Stimulated activated CD8-positive, alpha-beta memory T cell treated with anti-CD3 and anti-CD28 coated beads, Interleukin-12 subunit alpha, Interleukin-12 subunit beta, amount 100 ng/mL, for 1 hour (primary cell): Measurements from ENCODE around the gene LHPP.
"Not testable (repeated sequence)": the region's sequence is repeated elsewhere in the genome, so short reads cannot be mapped to it uniquely, and the experiment has no call there.

Source experiments
- DNase-seq: peaks from one replicate; pipeline ENCODE4 v3.0.0-alpha.2; 2020; ENCODE audit warnings: low read depth

LHPP gene

DNA sequence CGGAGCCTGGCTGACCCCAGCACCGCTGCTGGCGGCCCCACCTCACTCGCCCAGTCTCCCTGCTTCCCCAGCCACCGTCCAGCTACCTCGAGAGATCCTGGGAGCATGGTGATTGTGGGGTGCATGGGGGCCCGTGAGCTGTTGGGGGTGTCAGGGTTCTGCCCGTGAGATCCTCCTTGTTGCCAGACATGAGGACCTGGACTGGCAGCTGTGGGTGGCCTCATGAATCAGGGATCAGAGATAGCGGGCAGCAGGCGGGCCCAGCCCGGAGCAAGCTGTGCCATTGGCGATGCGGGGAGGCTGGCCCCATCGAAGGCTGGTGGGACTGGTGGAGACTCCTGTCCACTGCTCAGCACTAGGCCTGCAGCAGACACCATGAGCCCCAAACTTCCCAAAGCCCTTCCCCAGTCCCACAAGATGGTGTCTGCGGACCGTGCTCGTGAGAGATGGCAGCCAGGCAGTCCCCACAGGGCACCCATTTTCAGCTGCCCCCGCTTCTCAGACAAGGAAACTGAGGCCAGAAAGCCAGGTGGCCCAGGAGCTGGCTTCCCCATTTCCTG is 75.6 kb downstream of the LHPP start:
- no peak for DNase-seq

DNA sequence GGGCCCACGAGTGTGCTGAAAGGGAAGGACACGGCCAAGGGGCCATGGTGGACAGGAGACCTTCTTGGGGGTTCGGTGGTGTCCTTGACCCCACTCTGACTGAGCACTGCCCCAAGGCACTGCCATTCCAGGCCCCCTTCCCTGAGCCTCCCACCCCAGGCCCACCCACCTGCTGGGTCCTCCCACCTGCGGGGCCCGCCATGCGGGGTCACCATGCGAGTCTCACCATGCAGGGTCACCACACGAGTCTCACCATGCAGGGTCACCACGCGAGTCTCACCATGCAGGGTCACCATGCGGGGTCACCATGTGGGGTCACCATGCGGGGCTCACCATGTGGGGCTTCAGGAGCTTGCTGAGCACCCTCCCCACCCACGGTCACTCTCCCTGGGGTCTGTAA is 76.3 kb downstream of the LHPP start:
- DNase-seq, result no peak

DNA sequence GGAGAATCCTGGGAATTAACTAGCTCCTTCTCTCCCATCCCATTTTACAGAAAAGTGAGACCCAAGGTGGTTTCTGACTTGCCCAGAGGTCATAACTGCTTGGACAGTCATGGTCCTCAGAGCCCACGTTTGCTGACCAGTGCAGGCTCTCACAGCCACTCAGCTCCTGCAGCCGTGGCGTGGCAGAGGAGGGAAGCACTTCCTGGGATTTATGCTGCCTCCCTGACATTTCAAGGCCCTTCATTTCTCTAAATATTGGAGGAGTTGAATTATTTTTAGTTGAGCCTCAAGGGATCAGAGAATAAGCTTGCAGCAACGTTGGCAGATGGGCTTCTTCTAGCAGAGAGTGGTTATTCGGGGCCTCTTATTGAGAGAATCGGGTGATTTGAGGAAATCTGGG is 77.1 kb downstream of the LHPP start:
- no peak for DNase-seq

DNA sequence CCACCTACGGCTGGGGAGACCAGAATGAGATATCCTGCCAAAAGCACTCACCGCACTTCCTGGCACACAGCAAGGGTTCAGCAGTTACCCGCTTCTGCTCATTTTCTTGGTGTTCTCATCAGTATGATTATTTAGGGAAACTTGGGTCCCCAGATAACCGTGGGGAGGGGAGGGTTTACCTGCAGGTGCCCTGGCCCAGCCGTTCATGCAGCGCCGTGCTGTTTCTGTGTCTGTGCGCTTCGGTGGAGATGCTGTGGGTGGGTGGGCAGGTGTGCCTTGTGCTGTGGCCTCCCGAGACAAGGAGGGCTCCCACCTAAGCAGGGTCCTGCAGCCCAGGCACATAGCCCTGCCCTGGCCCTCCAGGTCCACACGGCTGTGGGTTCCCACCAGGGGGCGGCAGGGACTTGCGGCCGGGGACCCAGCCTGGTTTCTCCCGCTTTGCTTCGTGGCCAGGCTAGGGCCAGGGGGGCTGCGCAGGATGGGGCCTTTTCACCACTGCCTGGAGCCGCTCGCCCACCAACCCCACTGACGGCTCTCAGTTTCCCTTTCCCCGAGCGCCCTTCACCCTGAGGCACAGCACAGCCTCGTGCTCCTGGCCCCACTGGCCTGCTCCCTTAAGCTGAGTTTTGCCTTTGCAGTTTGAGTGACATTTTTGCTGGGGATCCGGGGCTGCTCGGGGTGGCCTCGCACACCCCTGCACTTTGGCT is 78.5 kb downstream of the LHPP start:
- peak; percentile 50 for DNase-seq

DNA sequence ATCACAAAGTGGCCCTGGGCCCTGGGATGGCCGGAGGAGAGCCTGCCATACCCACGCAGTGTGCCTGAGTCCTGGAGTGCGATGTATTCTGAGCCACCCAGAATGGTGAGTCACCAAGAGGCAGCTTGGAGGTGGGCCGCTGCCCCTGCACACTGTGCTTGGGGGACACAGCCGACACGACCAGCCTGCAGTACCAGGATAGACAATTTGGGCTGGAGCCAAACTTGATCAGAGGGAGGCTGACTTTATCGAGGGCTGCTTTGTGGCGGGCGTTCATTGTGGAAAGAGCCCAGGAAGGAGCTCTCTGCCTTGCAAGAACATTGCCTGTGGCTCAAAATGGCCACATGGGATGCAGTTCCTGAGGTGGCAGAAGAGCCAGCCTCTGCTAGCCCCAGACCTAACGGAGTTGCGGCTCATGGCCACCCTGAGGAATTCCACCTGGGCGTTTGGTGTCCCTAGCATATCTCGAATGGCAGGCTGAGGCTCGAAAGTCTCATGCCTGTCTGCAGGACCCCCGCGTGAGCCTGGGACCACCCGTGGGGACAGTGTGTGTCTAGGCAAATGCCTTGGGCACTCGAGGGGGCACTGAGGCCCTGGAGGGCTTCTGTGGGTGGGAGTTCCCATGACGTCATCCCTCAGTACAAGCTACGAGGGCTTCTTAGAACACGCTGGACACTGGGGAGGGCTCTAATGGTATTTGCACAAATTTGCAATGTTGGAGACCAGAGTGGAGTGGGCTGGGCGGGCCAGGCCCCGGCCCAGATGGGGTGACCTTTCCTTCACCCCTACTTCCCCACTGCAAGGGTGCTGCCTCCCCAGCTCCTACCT is 79.7 kb downstream of the LHPP start:
- no peak for DNase-seq

DNA sequence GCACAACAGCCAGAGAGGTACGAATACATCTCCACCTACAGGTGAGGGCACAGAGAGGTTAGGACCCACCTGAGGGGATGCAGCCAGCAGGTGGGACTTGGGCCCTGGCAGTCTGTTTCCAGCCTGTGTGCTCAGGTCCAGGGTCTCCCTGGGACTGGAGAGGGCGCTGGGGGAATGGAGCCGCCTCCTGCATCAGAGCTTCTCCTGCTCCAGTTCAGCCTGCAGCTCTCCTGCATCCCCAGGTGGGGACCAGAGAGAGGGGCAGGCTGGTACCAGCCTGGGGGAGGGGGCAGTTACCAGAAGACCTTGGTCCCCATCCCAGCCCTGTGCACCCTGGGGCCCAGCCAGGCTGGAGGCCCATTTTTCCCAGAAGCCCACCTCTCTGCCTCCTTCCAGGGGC is 80.7 kb downstream of the LHPP start:
- DNase-seq, result no peak

DNA sequence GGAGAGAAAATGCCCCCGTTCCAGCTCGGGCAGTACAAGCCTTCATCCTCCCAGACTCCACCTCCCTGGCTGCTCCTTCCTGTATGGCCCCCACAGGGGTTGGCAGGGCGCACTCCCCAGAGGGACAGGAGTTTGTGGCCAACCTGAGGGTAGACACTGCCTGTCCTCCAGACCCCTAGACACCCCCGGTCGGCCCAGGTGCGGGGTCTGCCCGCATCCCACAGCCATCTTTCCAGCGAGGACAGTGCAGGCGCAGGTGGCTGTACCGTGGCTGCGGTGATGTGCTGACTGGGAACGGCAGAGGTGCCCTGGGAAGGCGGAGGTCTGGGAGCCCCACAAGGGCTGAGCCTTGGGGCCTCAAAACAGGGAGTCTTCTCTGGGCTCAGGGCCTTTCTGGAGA is 81.5 kb downstream of the LHPP start:
- no peak for DNase-seq

DNA sequence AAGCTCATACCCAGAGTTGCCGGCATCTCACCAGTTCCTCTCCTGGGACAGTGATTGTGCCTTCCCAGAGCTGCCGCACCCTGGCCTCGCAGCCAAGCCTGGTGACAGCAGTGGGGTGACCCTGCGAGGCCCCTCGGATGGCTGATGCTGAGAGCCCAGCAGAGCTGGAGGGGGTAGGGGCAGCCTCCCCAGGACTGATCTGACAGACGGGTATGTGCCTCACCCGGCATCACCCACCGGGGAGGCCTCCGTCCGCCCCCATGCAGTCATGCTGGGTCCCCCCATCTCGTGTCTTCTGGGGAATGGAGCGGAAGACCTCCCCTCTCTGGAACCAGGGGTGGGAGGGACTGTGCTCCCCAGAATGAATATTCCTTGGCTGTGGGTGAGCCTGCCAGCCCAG is 82.3 kb downstream of the LHPP start:
- DNase-seq, result no peak

DNA sequence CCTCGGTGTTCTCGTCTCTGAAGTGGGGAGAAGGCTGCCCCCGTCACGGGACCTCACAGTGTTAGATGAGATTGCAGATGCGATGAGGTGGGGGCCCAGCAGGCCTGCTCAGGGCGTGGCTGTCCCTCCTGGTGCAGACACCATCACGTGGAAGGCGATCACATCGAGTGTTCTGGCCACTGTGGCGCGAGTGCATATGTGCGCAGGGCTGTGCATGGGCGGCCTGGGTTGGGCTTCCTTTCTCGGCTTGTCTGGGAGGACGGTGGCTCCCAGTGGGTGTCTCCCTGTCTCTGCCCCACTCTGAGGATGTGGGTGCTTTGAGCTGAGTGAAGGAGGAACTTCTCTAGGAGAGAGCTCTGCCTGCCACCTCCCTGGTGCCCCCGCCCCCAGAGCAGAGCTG is 83.1 kb downstream of the LHPP start:
- no peak for DNase-seq

DNA sequence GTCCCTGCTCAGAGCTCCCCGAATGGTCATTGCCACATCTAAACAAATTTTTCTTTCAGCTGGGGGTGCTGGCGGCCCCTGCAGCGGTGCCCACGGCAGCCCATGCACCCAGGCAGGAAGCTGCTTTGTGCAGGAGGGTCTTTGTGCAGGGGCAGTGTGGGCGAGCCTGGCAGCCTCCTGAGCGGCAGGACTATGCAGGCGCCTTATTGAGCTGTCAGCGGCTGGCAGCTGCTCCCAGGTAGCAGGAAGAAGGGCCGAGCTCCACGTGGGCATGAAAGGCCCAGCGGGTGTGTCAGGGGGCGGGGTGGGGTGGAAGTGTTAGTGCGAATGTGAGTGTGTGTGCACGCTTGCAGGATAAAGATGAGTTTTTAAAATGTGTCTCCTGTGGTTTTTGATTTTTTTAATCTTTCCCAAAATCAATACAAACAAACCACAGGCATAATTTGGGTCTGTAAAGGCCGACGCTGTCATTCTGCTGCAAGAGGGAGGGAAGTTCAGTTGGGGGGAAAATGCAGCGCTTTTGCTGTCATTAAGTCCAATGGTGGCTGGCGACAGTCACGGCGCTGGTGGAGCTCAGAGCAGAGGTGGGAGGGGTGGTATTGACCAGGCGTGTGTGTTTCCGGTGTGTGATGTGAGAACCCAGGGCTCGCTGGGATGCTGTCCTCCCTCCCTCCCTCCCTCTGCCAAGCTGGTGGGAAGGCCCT is 83.9 kb downstream of the LHPP start:
- no peak for DNase-seq

DNA sequence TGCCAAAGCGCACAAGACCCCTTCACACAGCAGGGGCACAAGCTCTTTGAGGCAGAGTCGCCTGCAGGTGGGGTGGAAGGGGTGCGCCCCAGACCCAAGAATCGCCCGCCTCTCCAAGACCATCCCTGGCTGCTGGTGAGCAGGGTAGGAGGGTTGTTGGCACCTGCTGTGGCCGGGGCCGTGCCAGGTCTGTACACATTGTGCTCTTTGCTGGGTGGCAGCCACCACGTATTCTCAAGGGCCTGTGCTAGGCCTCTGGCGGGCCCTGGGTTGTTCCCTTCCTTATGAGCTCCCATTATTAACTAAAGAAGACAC is 84.4 kb downstream of the LHPP start:
- DNase-seq, result no peak

DNA sequence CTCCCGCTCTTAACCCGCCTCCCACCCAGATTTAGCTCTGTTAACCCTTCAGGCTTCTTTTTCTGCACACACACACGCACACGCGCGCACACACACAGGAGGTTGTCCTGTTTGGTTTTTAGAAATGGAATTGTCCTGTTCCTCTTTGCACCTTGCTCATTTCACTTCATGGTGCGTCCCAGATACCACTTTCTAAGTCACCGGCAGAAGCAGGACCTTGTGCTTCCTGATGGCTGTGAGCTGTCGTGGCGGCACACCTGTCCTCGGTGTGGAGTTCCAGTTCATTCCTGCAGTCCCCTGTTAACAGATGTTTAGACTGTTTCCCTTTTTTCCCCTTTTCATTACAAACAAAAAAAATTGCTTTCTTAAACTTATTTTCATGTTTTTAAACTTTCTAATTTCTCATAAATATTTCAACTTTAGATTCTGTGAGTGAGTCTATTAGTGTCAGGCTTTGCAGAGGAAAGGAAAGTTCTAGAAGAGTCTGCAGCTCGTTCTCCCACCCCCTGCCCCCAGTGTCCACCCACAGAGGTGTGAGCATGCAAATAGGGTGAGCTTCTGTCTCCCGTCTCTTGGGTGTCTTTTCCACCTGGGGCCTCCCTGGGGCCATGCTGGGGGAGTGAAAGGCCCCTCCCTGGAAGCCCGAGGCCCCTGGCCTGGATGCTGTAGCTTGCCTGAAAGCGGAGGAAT is 85.5 kb downstream of the LHPP start:
- no peak for DNase-seq

DNA sequence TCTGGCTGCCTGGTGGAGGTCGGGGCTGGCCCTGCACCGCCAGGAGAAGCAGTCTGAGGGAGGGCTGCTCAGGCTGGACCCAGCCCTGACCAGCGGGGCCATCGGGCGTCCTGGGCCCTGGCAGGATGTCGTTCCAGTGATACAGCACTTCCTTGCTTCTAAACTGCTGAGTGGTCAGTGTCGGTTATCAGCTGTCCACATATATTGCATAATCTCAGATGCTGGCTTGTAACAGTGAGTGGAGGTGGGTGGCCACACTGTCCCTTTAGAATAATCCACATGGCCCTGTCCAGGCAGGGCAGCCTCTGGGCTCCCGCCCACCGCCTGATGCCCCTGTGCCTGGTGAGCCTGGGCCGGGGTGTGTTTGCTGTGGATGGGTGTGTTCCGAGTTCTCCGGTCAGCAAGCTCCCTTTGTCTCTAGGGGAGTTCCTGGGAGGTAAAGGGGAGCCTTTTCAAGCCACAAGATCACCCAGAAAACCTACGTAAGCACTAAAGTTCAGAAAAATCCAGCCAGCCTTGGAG is 86.1 kb downstream of the LHPP start:
- no peak for DNase-seq

DNA sequence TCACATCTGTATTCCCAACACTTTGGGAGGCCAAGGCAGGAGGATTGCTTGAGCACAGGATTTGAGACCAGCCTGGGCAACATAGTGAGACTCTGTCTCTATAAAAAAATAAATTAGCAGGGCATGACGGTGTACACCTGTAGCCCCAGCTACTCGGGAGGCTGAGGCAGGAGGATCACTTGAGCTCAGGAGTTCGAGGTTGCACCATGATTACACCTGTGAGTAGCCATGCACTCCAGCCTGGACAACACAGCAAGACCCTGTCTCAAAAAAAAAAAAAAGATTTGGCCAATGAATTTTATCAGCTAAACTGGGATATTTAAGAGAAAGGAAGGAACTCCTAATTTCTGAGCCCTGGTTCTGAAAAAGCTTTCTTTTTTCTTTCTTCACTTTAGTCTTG is 87.5 kb downstream of the LHPP start:
- not testable (repeated sequence) for DNase-seq

DNA sequence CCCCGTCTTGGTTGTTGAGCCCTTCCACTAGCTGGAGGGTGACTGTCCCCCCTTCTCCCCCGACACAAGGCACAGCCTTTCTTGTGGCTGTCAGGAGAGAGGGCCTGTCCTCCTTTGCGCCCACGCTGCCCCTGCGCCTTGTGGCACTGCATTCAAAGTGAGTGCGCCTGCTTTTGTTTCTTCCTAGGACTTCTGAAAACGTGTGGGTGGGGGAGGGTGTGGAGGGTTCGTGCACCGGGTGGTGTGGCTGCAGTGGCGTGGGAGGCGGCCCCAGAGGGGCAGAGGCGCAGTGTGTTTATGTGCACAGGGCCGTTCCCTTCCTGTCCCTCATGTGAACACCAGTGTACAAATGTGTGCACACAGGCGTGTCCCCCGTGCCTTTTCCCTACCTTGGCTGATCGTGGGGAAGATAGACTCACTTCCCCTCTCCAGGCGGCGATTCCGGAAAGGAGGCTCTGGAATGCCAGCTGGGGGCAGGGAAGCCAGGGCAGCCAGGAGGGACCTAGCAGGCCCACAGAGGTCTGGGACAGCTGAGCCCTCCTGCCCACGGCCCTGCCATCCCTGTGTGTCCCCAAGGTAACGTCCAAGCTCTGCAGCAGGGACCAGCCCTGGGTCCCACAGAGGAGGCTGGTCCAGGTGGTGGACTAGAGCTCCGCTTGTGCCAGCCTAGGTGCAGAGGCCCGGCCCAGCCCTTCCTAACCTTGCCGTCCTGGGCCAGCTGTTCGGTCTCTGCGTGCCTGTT is 88.8 kb downstream of the LHPP start:
- no peak for DNase-seq

DNA sequence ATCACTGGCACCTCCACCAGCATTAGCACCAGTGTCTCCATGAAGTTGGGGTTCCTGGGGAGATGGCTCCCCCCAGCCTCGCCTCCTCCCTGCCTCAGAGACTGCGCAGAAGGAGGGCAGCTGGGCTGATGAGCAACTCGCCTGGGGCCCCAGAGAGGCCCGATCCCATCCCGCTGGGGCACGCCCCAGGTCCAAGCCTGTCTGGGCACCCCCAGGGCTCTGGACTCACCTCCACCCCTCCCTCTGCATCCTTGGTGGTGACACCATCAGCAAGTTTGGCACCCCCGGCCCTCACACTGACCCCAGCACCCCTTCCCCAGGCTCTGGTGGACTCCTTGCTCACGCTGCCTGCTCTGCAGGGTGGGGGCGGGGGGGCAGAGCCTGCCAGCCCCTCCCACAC is 89.5 kb downstream of the LHPP start:
- no peak for DNase-seq

DNA sequence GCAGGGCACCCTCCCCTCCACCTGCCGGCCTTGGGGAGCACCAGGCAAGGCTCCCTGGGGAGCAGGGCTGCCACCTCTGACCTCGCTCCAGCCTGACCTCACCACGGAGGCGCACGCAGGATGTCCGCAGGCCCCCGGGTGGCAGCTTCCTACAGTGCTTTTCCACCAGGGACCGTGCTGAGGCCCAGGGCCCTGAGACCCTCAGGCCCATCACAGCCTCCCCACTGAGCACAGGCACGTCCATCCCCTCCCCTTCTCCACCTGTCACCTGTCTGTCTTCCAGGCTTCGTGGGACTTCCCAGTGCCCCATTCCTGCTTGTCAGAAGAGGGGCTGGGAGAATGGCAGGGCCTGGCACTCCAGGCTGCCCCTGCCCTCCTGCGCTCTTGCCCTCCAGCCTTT is 90.1 kb downstream of the LHPP start:
- no peak for DNase-seq

DNA sequence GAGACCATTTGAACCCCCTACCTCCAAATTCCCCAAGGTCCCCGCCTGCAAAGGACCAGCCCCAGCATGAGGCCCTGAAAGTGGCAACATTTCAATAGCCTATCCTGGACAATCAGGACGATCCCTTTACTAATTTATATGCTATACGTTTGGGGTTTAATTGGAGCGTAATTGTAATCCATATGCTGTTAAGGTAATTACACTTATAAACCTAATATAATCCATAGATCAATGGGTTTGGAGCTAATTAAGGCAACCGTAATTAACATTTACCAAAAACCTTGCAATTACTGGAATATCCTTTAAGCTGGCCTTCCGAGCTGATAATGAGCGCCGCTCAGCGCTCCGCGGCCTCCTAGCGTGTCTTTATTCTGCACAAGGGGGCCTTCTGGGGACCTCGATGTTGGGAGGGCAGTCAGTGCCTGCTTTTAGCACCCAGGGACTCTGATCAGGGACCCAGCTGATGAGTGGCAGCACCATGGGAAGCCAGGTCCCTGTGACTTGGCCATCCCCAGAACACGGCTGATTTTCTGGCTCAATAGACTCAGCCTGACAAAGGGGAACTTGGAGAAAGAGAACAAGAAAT is 91.2 kb downstream of the LHPP start:
- DNase-seq, result no peak

DNA sequence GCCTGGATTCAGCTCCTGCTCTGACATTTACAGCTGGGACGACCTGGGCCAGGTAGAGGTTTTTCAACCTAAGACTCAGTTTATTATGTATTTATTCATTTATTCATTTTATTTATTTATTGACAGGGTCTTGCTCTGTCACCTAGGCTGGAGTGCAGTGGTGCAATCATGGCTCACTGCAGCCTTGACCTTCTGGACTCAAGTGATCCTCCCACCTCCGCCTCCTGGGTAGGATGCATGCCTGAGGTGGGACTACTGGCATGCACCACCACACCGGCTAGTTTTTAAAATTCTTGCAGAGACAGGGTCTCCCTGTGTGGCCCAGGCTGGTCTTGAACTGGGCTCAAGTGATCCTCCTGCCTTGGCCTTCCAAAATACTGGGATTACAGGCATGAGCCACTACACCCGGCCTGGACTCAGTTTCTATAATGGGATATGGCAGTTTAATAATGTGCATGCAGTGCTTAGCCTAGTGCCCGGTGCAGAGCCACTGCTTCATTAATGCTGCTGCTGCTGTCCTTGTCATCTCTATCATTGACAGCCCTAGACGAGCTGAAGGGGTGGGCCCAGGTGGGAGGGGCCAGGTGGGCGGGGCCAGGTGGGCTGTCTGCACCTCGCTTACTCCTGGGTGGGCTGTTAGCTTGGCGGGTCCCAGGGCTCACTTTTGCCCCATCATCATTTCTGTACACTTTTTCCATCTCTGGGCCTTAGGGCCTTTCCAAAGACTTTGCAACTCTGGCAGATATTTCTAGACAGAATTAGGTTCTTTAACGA is 92.6 kb downstream of the LHPP start:
- no peak for DNase-seq

DNA sequence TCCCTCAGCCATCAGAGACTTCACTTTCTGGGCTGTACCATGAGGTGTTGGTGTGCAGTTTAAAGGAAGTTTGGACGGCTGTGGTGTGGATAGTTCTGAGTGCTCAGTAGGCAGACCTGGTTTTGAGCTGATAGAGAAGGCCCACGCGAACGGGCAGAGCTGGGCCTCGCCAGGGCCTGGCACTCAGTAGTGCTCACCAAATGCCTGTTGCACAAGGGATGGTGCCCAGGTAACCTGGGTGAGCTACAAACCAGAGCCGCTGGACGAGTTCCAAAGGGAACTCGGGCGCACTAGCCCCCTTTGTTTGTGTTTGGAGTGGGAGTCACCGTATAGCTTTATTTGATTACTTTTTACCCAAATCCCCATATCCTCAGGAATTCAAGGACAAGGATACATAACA is 95.5 kb downstream of the LHPP start:
- no peak for DNase-seq
